Measurements from ENCODE around the gene RAB27A. TPM values are rescaled to one million over a fixed set of nuclear protein-coding genes. Genes with fewer than 3 reads are reported as not detected.
A peak's percentile ranks its signal among the peaks of the same experiment; 100 is the strongest.

RAB27A gene
- total and polyA plus RNA-seq, 2 of the 13 experiments (the other 11 are each of a cell fraction or from before 2014, with no cell fraction given), result 3.4 to 8.1 TPM

- TF ChIP-seq STAG1 (CRISPR knock-in tag; IDR thresholded peaks at IDR 0.05) (no peak), ATF4 (CRISPR knock-in tag; IDR thresholded peaks at IDR 0.05) (peak in 1 of 2 experiments; percentile 98; a peak in 2 of 4 replicates), ZNF3 (CRISPR knock-in tag; IDR thresholded peaks at IDR 0.05) (peak; percentile 99), ZBTB25 (CRISPR knock-in tag; IDR thresholded peaks at IDR 0.05) (peak; percentile 64; the same call in 1 of the 2 replicates), ARNTL (CRISPR knock-in tag; IDR thresholded peaks at IDR 0.05) (peak; percentile 55; the same call in 1 of the 2 replicates), ZNF547 (CRISPR knock-in tag; IDR thresholded peaks at IDR 0.05) (no peak), CEBPG (CRISPR knock-in tag; IDR thresholded peaks at IDR 0.05) (peak; percentile 94), ZNF318 (CRISPR knock-in tag; IDR thresholded peaks at IDR 0.05) (no peak), ARID3A (IDR thresholded peaks at IDR 0.05; ENCODE audit: low read depth, low read length) (peak; percentile 98; the same call in 1 of the 2 replicates), HNF4A (CRISPR knock-in tag; IDR thresholded peaks at IDR 0.05) (peak; percentile 67), MNT (IDR thresholded peaks at IDR 0.05) (peak; percentile 9; the same call in 1 of the 2 replicates), SRF (IDR thresholded peaks at IDR 0.05; ENCODE audit: low read depth, low read length) (no peak), ZFYVE20 (CRISPR knock-in tag; IDR thresholded peaks at IDR 0.05; ENCODE audit: borderline replicate concordance, low read depth) (no peak), ZEB1 (IDR thresholded peaks at IDR 0.05; ENCODE audit: insufficient replicate concordance, low read depth) (no peak), HHEX (CRISPR knock-in tag; IDR thresholded peaks at IDR 0.05) (0 out of 2 replicates have a peak, but pooled peaks have one; percentile 11), ZNF7 (CRISPR knock-in tag; IDR thresholded peaks at IDR 0.05) (no peak)
Measured at GRCh38 chr15:55250392-55250791, 39.2 kb downstream of the RAB27A start (continued).
